K562 (cell line): Measurements from ENCODE around the gene TSTD2. TPM values are rescaled to one million over a fixed set of nuclear protein-coding genes. Genes with fewer than 3 reads are reported as not detected.

Source experiments
- ARID1B ChIP-seq: fragments of 450-650 bp; IDR thresholded peaks from 2 replicates; pipeline ENCODE4 v1.6.1; 2016; ENCODE audit warnings: antibody characterized with exemption, mild to moderate bottlenecking, inconsistent platforms
- CBFA2T3 ChIP-seq: fragments of 450-650 bp; IDR thresholded peaks from 2 replicates; pipeline ENCODE4 v1.6.1; 2017
- EP400 ChIP-seq: fragments of 450-650 bp; IDR thresholded peaks from 2 replicates; pipeline ENCODE4 v1.6.1; 2017; ENCODE audit warnings: antibody characterized with exemption, mild to moderate bottlenecking, moderate library complexity
- ETV1 ChIP-seq: fragments of 450-650 bp; conservative IDR thresholded peaks from 2 replicates; pipeline ENCODE4 v1.6.1; 2016; ENCODE audit warnings: missing genetic modification characterization, control low read depth, low read depth, missing compliant biosample characterization
- HDAC1 ChIP-seq, 2 experiments: fragments of 450-650 bp; IDR thresholded peaks; 2 replicates each; pipeline ENCODE4 v1.6.1; 2016 to 2017; ENCODE audit warnings: inconsistent platforms in 1 of 2, mild to moderate bottlenecking in 1 of 2, moderate library complexity in 1 of 2
- IRF2 ChIP-seq: sonication (generic); formaldehyde crosslinking; IDR thresholded peaks from 2 replicates; pipeline ENCODE4 v1.8.1; 2022; ENCODE audit warnings: mild to moderate bottlenecking, missing genetic modification reagents
- JUND ChIP-seq, 2 experiments: IDR thresholded peaks; 2 replicates in 1 of 2; 3 replicates in 1 of 2; pipeline ENCODE4 v1.6.1; 2011; ENCODE audit warnings: borderline replicate concordance in 2 of 2, low read depth in 2 of 2, low read length in 2 of 2, improper control_type of control experiment in 1 of 2, missing biosample characterization in 1 of 2, missing genetic modification characterization in 1 of 2, missing genetic modification reagents in 1 of 2
- NCOR1 ChIP-seq: fragments of 450-650 bp; IDR thresholded peaks from 2 replicates; pipeline ENCODE4 v1.6.1; 2016; ENCODE audit warnings: mild to moderate bottlenecking, moderate library complexity
- NR3C1 ChIP-seq: sonication (generic); formaldehyde crosslinking; IDR thresholded peaks from 2 replicates; pipeline ENCODE4 v1.8.1; 2022; ENCODE audit warnings: missing genetic modification reagents
- POLR3A ChIP-seq: IDR thresholded peaks from 2 replicates; pipeline ENCODE4 v1.6.1; 2011; ENCODE audit warnings: borderline replicate concordance, mild to moderate bottlenecking, moderate library complexity; ENCODE audit not compliant: insufficient read length, insufficient read depth; ENCODE audit errors: extremely low read depth
- PYGO2 ChIP-seq: fragments of 450-650 bp; IDR thresholded peaks from 2 replicates; pipeline ENCODE4 v1.6.1; 2016; ENCODE audit warnings: mild to moderate bottlenecking, missing genetic modification characterization, moderate library complexity, missing compliant biosample characterization
- ZNF354B ChIP-seq: fragments of 250-450 bp; sonication (Bioruptor Pico); IDR thresholded peaks from 2 replicates; pipeline ENCODE4 v1.4.0; 2020
- ZNF561 ChIP-seq: fragments of 450-650 bp; formaldehyde crosslinking; conservative IDR thresholded peaks from 2 replicates; pipeline ENCODE4 v1.4.0; 2020; ENCODE audit warnings: mild to moderate bottlenecking, moderate library complexity
- ZNF583 ChIP-seq: fragments of 250-450 bp; sonication (Bioruptor Pico); IDR thresholded peaks from 2 replicates; pipeline ENCODE4 v1.4.0; 2020
- polyA plus RNA-seq, 8 experiments: library from polyadenylated mRNA; depleted of rRNA in 4 of 8; stranded (reverse) in 5 of 8; unstranded in 3 of 8; fragments of >200 nt; fragmentation: Nextera tagmentation in 2 of 8; fragmentation: Illumina TruSeq in 1 of 8; extraction: Ambion mirVana in 2 of 8; extraction: Trizol in 1 of 8; gene quantifications; 2 replicates each; pipeline versions ENCODE4 v1.2.1 to v1.2.3, GENCODE V29; 2011 to 2014; ENCODE audit warnings: inconsistent platforms in 1 of 8, missing spikeins in 1 of 8
- total RNA-seq, 7 experiments: library from RNA; depleted of rRNA in 6 of 7; stranded (reverse); fragments of >200 nt in 6 of 7; fragmentation: Illumina TruSeq in 2 of 7; extraction: Trizol in 2 of 7; gene quantifications; 2 replicates each; pipeline versions ENCODE4 v1.2.1 to v1.2.3, GENCODE V29; 2011 to 2021; ENCODE audit warnings: low replicate concordance in 1 of 7
- TF ChIP-seq, protein P1 (sequence below): IDR thresholded peaks from 3 replicates; pipeline ENCODE4 v1.6.1; 2011; ENCODE audit warnings: borderline replicate concordance, mild to moderate bottlenecking, moderate library complexity; ENCODE audit not compliant: insufficient read length; ENCODE audit errors: extremely low read depth
- TF ChIP-seq, protein P2 (sequence below): fragments of 450-650 bp; formaldehyde crosslinking; IDR thresholded peaks from 2 replicates; pipeline ENCODE4 v1.4.0; 2020; ENCODE audit warnings: mild to moderate bottlenecking, moderate library complexity
- TF ChIP-seq, protein P3 (sequence below): fragments of 250-450 bp; sonication (Bioruptor Pico); IDR thresholded peaks from 2 replicates; pipeline ENCODE4 v1.5.0; 2020; ENCODE audit warnings: mild to moderate bottlenecking
- TF ChIP-seq, protein P4 (sequence below): sonication (generic); formaldehyde crosslinking; IDR thresholded peaks from 2 replicates; pipeline ENCODE4 v1.9.0; 2022; ENCODE audit warnings: mild to moderate bottlenecking, missing genetic modification reagents
- TF ChIP-seq, protein P5 (sequence below), 2 experiments: IDR thresholded peaks; 2 replicates each; pipeline ENCODE4 v1.6.1; 2012; ENCODE audit warnings: improper control_type of control experiment in 2 of 2, low read depth in 2 of 2, low read length in 2 of 2, borderline replicate concordance in 1 of 2

TSTD2 gene
- total and polyA plus RNA-seq, 9 of the 15 experiments (the other 6 are each of a cell fraction or from before 2014, with no cell fraction given) = 10.1 to 36.7 (median 19.0) TPM

DNA sequence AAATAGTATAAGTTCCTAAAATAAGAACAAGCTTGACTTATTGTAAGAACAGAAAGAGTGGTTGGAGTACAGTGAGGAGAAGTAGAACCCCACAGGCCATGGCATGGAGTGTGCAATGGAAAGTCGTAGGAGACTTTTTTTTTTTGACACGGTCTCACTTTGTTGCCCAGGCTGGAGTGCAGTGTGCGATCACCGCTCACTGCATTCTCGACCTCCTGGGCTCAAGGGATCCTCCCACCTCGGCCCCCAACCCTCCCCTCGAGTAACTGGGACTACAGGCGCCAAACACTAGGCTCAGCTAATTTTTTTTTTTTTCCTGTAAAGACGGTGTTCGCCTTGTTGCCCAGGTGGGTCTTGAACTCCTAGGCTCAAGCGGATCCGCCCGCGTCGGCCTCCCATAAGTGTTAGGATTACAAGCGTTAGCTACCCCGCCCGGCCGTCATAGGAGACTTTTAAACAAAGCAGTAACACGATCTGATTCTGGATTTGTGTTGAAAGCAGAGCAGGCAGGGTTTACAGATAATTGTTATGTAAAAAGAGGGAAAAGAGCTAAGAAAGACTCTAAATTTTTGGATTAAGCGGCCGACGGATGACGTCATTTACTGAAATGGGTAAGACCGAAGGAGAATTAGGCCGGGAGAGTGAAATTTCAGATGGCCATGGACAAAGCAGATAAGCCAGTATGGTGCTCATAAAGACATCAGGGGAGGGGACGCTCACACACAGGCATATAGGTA, 752 bp downstream of the TSTD2 start (continued):
- TF ChIP-seq, protein P1, sequence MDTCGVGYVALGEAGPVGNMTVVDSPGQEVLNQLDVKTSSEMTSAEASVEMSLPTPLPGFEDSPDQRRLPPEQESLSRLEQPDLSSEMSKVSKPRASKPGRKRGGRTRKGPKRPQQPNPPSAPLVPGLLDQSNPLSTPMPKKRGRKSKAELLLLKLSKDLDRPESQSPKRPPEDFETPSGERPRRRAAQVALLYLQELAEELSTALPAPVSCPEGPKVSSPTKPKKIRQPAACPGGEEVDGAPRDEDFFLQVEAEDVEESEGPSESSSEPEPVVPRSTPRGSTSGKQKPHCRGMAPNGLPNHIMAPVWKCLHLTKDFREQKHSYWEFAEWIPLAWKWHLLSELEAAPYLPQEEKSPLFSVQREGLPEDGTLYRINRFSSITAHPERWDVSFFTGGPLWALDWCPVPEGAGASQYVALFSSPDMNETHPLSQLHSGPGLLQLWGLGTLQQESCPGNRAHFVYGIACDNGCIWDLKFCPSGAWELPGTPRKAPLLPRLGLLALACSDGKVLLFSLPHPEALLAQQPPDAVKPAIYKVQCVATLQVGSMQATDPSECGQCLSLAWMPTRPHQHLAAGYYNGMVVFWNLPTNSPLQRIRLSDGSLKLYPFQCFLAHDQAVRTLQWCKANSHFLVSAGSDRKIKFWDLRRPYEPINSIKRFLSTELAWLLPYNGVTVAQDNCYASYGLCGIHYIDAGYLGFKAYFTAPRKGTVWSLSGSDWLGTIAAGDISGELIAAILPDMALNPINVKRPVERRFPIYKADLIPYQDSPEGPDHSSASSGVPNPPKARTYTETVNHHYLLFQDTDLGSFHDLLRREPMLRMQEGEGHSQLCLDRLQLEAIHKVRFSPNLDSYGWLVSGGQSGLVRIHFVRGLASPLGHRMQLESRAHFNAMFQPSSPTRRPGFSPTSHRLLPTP = peak; percentile 26
- TF ChIP-seq POLR3A (no peak), NCOR1 (no peak), EP400 (no peak), JUND (IDR thresholded peaks at IDR 0.05; ENCODE audit: borderline replicate concordance, low read depth, low read length) (peak; percentile 97), JUND (tag; IDR thresholded peaks at IDR 0.05; ENCODE audit: borderline replicate concordance, low read depth, low read length) (peak; percentile 98), ETV1 (tag) (no peak), ZNF354B (CRISPR knock-in tag) (no peak), IRF2 (no peak), NR3C1 (CRISPR knock-in tag) (no peak), HDAC1 (IDR thresholded peaks at IDR 0.05) (no peak), PYGO2 (tag) (0 out of 2 replicates have a peak, but pooled peaks have one; percentile 47), ZNF583 (CRISPR knock-in tag) (no peak), ZNF561 (CRISPR knock-in tag) (no peak), CBFA2T3 (peak; percentile 26; the same call in 1 of the 2 replicates), ARID1B (peak; percentile 74)
- TF ChIP-seq, protein P2, sequence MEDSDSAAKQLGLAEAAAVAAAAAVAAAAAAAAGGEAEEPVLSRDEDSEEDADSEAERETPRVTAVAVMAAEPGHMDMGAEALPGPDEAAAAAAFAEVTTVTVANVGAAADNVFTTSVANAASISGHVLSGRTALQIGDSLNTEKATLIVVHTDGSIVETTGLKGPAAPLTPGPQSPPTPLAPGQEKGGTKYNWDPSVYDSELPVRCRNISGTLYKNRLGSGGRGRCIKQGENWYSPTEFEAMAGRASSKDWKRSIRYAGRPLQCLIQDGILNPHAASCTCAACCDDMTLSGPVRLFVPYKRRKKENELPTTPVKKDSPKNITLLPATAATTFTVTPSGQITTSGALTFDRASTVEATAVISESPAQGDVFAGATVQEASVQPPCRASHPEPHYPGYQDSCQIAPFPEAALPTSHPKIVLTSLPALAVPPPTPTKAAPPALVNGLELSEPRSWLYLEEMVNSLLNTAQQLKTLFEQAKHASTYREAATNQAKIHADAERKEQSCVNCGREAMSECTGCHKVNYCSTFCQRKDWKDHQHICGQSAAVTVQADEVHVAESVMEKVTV (CRISPR knock-in tag) = no peak
- TF ChIP-seq, protein P3, sequence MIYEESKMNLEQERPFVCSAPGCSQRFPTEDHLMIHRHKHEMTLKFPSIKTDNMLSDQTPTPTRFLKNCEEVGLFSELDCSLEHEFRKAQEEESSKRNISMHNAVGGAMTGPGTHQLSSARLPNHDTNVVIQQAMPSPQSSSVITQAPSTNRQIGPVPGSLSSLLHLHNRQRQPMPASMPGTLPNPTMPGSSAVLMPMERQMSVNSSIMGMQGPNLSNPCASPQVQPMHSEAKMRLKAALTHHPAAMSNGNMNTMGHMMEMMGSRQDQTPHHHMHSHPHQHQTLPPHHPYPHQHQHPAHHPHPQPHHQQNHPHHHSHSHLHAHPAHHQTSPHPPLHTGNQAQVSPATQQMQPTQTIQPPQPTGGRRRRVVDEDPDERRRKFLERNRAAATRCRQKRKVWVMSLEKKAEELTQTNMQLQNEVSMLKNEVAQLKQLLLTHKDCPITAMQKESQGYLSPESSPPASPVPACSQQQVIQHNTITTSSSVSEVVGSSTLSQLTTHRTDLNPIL = peak; percentile 67; the same call in 1 of the 2 replicates
- TF ChIP-seq, protein P4, sequence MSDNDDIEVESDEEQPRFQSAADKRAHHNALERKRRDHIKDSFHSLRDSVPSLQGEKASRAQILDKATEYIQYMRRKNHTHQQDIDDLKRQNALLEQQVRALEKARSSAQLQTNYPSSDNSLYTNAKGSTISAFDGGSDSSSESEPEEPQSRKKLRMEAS (CRISPR knock-in tag) = no peak
- TF ChIP-seq, protein P5, sequence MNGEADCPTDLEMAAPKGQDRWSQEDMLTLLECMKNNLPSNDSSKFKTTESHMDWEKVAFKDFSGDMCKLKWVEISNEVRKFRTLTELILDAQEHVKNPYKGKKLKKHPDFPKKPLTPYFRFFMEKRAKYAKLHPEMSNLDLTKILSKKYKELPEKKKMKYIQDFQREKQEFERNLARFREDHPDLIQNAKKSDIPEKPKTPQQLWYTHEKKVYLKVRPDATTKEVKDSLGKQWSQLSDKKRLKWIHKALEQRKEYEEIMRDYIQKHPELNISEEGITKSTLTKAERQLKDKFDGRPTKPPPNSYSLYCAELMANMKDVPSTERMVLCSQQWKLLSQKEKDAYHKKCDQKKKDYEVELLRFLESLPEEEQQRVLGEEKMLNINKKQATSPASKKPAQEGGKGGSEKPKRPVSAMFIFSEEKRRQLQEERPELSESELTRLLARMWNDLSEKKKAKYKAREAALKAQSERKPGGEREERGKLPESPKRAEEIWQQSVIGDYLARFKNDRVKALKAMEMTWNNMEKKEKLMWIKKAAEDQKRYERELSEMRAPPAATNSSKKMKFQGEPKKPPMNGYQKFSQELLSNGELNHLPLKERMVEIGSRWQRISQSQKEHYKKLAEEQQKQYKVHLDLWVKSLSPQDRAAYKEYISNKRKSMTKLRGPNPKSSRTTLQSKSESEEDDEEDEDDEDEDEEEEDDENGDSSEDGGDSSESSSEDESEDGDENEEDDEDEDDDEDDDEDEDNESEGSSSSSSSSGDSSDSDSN (IDR thresholded peaks at IDR 0.05; ENCODE audit: borderline replicate concordance in 1 of 2, low read depth in 2 of 2, low read length in 2 of 2) = no peak
